ENCODE data around the gene PPP2R5C. TPM values are rescaled to one million over a fixed set of nuclear protein-coding genes. Genes with fewer than 3 reads are reported as not detected.

The PPP2R5C gene
- total and polyA plus RNA-seq, 2 experiments from 2014 or later: 60.4 to 84.9 TPM

DNA sequence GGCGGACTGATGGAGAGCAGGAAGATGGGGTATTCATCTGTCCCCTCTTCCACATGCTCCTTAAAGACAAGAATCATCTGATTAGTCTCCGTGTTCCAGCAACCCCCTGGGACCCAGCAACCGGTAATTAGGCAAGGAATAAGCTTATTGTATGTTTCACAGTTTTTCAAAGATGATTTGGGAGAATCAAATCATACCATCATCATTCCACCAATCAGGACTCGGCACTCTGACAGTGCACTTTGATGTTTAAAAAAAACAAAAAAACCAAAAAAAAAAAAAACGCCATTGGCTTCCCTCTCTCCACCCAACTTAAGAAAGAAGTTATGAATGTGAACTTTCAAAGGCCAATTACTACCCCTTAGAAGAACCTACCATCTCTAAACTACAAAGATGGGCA, 201.5 kb downstream of the PPP2R5C start:
- no peak overlapping the region for H3K4me3 ChIP-seq
- DNase-seq (ENCODE audit: low read depth in 1 of 2, low spot score in 1 of 2): no peak
- no peaks in the 10 kb centered on the region for H3K27me3 ChIP-seq
- no peak overlapping the region for H3K27ac ChIP-seq
- peaks cover 12% of the 10 kb centered on the region for H3K4me1 ChIP-seq (ENCODE audit: low read depth)
- H3K9me3 ChIP-seq (ENCODE audit: low read depth): no peaks in the 10 kb centered on the region
- TF ChIP-seq, protein P1, sequence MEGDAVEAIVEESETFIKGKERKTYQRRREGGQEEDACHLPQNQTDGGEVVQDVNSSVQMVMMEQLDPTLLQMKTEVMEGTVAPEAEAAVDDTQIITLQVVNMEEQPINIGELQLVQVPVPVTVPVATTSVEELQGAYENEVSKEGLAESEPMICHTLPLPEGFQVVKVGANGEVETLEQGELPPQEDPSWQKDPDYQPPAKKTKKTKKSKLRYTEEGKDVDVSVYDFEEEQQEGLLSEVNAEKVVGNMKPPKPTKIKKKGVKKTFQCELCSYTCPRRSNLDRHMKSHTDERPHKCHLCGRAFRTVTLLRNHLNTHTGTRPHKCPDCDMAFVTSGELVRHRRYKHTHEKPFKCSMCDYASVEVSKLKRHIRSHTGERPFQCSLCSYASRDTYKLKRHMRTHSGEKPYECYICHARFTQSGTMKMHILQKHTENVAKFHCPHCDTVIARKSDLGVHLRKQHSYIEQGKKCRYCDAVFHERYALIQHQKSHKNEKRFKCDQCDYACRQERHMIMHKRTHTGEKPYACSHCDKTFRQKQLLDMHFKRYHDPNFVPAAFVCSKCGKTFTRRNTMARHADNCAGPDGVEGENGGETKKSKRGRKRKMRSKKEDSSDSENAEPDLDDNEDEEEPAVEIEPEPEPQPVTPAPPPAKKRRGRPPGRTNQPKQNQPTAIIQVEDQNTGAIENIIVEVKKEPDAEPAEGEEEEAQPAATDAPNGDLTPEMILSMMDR (IDR thresholded peaks at IDR 0.05; ENCODE audit: low read depth, low read length): no peak
- no peaks in the 10 kb centered on the region for H3K36me3 ChIP-seq

DNA sequence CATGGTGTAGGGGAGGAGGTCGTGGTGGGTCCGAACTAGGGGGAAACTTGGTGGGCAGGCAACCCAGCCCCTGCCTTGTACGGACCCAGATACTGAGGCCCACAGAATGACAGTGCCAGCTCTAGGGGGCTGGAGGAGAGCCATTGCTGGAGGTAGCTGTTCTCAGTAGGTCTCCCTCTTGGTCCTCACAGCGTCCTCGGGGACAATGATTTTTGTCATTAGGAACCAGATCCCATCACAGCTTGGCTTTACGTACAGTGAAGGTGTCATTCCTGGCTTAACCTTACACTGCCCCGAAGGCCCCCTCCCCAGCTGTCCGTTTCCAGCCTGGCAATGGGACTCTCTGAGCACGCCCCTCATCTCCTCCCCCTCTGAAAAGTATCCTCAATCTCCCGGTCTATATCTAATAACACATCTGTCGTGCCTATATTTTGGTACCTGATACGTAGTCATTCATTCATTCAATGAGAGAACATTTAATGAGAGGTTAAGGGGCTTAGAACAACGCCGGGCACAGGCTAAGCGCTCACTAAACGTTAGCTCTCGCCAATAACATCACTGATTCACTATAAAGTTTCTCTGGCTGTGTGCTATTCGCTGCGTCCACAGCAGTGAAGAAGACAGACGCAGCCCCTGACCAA, 202.3 kb downstream of the PPP2R5C start:
- no peak overlapping the region for H3K27ac ChIP-seq
- H3K27me3 ChIP-seq: no peaks in the 10 kb centered on the region
- no peaks in the 10 kb centered on the region for H3K36me3 ChIP-seq
- H3K4me1 ChIP-seq (ENCODE audit: low read depth): peaks cover 12% of the 10 kb centered on the region
- TF ChIP-seq, protein P1 (IDR thresholded peaks at IDR 0.05; ENCODE audit: low read depth, low read length): no peak
- DNase-seq (ENCODE audit: low read depth in 1 of 2, low spot score in 1 of 2): no peak
- H3K9me3 ChIP-seq (ENCODE audit: low read depth): no peaks in the 10 kb centered on the region
- H3K4me3 ChIP-seq: no peak overlapping the region

DNA sequence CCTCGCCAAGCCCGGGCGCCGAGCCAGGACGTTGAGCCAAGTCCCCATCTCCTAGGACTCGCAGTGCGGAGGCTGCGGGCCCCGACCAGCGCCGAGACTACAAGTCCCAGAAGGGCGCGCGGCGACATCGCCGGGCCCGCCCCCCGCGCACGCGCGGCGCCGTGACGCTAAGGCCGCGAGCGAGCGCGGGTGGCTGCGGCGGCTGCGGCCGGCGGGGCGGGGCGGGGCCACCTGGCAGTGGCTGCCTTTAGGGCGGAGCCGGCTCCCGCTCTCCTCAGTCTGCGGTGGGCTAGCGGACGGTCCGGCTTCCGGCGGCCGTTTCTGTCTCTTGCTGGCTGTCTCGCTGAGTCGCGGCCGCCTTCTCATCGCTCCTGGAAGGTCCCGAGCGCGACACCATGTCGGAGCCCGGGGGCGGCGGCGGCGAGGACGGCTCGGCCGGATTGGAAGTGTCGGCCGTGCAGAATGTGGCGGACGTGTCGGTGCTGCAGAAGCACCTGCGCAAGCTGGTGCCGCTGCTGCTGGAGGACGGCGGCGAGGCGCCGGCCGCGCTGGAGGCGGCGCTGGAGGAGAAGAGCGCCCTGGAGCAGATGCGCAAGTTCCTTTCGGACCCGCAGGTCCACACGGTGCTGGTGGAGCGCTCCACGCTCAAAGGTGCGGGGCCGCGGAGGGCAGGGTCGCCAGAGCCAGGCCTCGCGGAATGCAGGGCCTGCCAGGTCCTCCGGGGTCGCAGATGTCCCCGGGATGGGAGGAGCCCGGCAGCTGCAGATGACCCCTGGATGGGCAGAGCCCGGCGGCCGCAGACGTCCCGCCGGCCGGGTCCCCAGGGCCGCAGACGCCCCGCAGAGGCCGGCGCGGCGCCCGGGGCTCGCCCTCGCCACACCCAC, 203.0 kb downstream of the PPP2R5C start, which contains the start of gene DYNC1H1:
TSS of gene DYNC1H1 (plus strand) at position 277 of the 884 bp plus-strand sequence. CDS start at position 396, 119 bp downstream.
- Histone ChIP-seq H3K36me3 (peaks cover 1% of the 10 kb centered on the region), H3K27me3 (no peaks in the 10 kb centered on the region), H3K4me1 (ENCODE audit: low read depth) (peaks cover 12% of the 10 kb centered on the region), H3K27ac (peak within 1 kb of the TSS; percentile 91), H3K9me3 (ENCODE audit: low read depth) (no peaks in the 10 kb centered on the region), H3K4me3 (peak within 1 kb of the TSS; percentile 94)
- peak; percentile 96 to 99 for DNase-seq (ENCODE audit: low read depth in 1 of 2, low spot score in 1 of 2)
- TF ChIP-seq, protein P1 (IDR thresholded peaks at IDR 0.05; ENCODE audit: low read depth, low read length): no peak

DNA sequence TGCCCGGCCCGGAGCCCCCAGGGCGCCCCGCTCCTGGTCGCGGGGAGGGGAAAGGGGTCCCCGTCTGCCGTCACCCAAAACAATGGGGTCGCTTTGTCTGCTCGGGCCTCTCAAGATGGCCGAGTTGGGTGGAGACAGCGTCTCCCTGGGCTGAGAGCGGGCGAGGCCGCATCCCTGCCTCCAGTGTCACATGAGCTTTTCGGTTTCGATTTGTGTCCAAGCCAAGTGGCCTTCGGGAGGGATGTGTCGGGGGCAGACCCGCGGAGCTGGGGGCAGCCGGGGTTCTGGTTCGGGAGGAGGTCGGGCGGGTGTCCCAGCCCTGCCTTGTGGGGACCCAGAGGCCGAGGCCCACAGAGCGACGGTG, 203.7 kb downstream of the PPP2R5C start:
- DNase-seq (ENCODE audit: low read depth in 1 of 2, low spot score in 1 of 2): peak; percentile 60 to 63
- H3K27ac ChIP-seq: peak overlapping the region; percentile 91

More for the DNA sequence above, 203.7 kb downstream of the PPP2R5C start:
- Histone ChIP-seq H3K4me3 (peak overlapping the region; percentile 94), H3K36me3 (peaks cover 4% of the 10 kb centered on the region), H3K27me3 (no peaks in the 10 kb centered on the region), H3K9me3 (ENCODE audit: low read depth) (no peaks in the 10 kb centered on the region), H3K4me1 (ENCODE audit: low read depth) (peaks cover 12% of the 10 kb centered on the region)
- TF ChIP-seq, protein P1 (IDR thresholded peaks at IDR 0.05; ENCODE audit: low read depth, low read length): no peak

Measured in cardiac muscle cell (in vitro differentiated cells and primary cell).